ENCODE measurements around the gene PLA2G6. TPM values are rescaled to one million over a fixed set of nuclear protein-coding genes. Genes with fewer than 3 reads are reported as not detected.

PLA2G6 gene
- total and polyA plus RNA-seq, 2 experiments from 2014 or later = 5.5 to 6.5 TPM

- TF ChIP-seq EZH2phosphoT487 (IDR thresholded peaks at IDR 0.05; ENCODE audit: insufficient read depth, low read depth) (no peak), EZH2 (IDR thresholded peaks at IDR 0.05; ENCODE audit: insufficient read depth, poor library complexity, severe bottlenecking) (no peak)
- Histone ChIP-seq H2AFZ (no peak overlapping the region), H3K79me2 (ENCODE audit: insufficient read depth) (peaks cover 42% of the 10 kb centered on the region), H3K4me1 (ENCODE audit: insufficient read depth) (peaks cover 26% of the 10 kb centered on the region), H3K9me2 (ENCODE audit: insufficient read depth) (no peaks in the 10 kb centered on the region), H4K20me1 (ENCODE audit: insufficient read depth) (0 out of 2 replicates have a peak, but pooled peaks cover 3% of the 10 kb centered on the region), H3F3A (ENCODE audit: insufficient read depth) (peaks cover 24% of the 10 kb centered on the region), H3K36me3 (ENCODE audit: low read depth) (peaks cover 9% of the 10 kb centered on the region; the same call in 1 of the 2 replicates), H3K27ac (no peak overlapping the region), H3K27me3 (replicated peaks; ENCODE audit: insufficient read depth) (no peaks in the 10 kb centered on the region), H3K4me2 (ENCODE audit: unreplicated experiment) (no peak overlapping the region), H3K4me3 (no peak overlapping the region), H3K9ac (0 out of 2 replicates have a peak overlapping the region, but pooled peaks have one; percentile 9), H3K9me3 (ENCODE audit: low read depth) (no peaks in the 10 kb centered on the region)
- in situ Hi-C loops (cut with MboI) = no loop called here
- WGBS, 2 experiments (ENCODE audit: low coverage in 1 of 2, low lambda C conversion rate in 2 of 2, missing lambda C conversion rate in 2 of 2) = 25 to 27% methylated on average over 51 to 74 of the region's 81 CpGs
- peak; percentile 81 for DNase-seq
Observed at GRCh38 chr22:38214302-38215056, 32.8 kb upstream of the PLA2G6 start.

GRCh38 chr22:38213990-38214301, 32.3 kb upstream of the PLA2G6 start:
- peaks cover 20% of the 10 kb centered on the region for H3F3A ChIP-seq (ENCODE audit: insufficient read depth)
- in situ Hi-C loops (cut with MboI) = no loop called here
- H3K9ac ChIP-seq = 0 out of 2 replicates have a peak overlapping the region, but pooled peaks have one; percentile 9
- H3K4me2 ChIP-seq (ENCODE audit: unreplicated experiment) = no peak overlapping the region
- no peak overlapping the region for H3K27ac ChIP-seq
- H3K27me3 ChIP-seq (replicated peaks; ENCODE audit: insufficient read depth) = no peaks in the 10 kb centered on the region
- peaks cover 20% of the 10 kb centered on the region for H3K4me1 ChIP-seq (ENCODE audit: insufficient read depth)
- no peak overlapping the region for H2AFZ ChIP-seq
- no peak for DNase-seq
- no peaks in the 10 kb centered on the region for H3K9me2 ChIP-seq (ENCODE audit: insufficient read depth)
- WGBS, 2 experiments (ENCODE audit: low coverage in 1 of 2, low lambda C conversion rate in 2 of 2, missing lambda C conversion rate in 2 of 2) = 34 to 55% methylated on average over 8 of the region's 8 CpGs
- no peaks in the 10 kb centered on the region for H3K9me3 ChIP-seq (ENCODE audit: low read depth)
- TF ChIP-seq EZH2 (IDR thresholded peaks at IDR 0.05; ENCODE audit: insufficient read depth, poor library complexity, severe bottlenecking) (no peak), EZH2phosphoT487 (IDR thresholded peaks at IDR 0.05; ENCODE audit: insufficient read depth, low read depth) (no peak)
- no peak overlapping the region for H3K4me3 ChIP-seq
- H4K20me1 ChIP-seq (ENCODE audit: insufficient read depth) = 0 out of 2 replicates have a peak, but pooled peaks cover 3% of the 10 kb centered on the region
- H3K36me3 ChIP-seq (ENCODE audit: low read depth) = peaks cover 9% of the 10 kb centered on the region; the same call in 1 of the 2 replicates
- peaks cover 47% of the 10 kb centered on the region for H3K79me2 ChIP-seq (ENCODE audit: insufficient read depth)

- no peaks in the 10 kb centered on the region for H3K9me2 ChIP-seq (ENCODE audit: insufficient read depth)
- no peak overlapping the region for H3K4me2 ChIP-seq (ENCODE audit: unreplicated experiment)
- H3K79me2 ChIP-seq (ENCODE audit: insufficient read depth) = peaks cover 52% of the 10 kb centered on the region
- 0 out of 2 replicates have a peak, but pooled peaks cover 5% of the 10 kb centered on the region for H4K20me1 ChIP-seq (ENCODE audit: insufficient read depth)
- no peak overlapping the region for H2AFZ ChIP-seq
- no peak overlapping the region for H3K4me3 ChIP-seq
- 94 to 96% methylated on average over 6 of the region's 6 CpGs for WGBS, 2 experiments (ENCODE audit: low coverage in 1 of 2, low lambda C conversion rate in 2 of 2, missing lambda C conversion rate in 2 of 2)
- no peaks in the 10 kb centered on the region for H3K9me3 ChIP-seq (ENCODE audit: low read depth)
- no peak overlapping the region for H3K27ac ChIP-seq
- DNase-seq = no peak
- peaks cover 9% of the 10 kb centered on the region; the same call in 1 of the 2 replicates for H3K36me3 ChIP-seq (ENCODE audit: low read depth)
- TF ChIP-seq EZH2 (IDR thresholded peaks at IDR 0.05; ENCODE audit: insufficient read depth, poor library complexity, severe bottlenecking) (no peak), EZH2phosphoT487 (IDR thresholded peaks at IDR 0.05; ENCODE audit: insufficient read depth, low read depth) (no peak)
- peaks cover 20% of the 10 kb centered on the region for H3F3A ChIP-seq (ENCODE audit: insufficient read depth)
- in situ Hi-C loops (cut with MboI) = no loop called here
- H3K27me3 ChIP-seq (replicated peaks; ENCODE audit: insufficient read depth) = no peaks in the 10 kb centered on the region
- H3K9ac ChIP-seq = no peak overlapping the region
- peaks cover 17% of the 10 kb centered on the region for H3K4me1 ChIP-seq (ENCODE audit: insufficient read depth)
Observed at GRCh38 chr22:38213319-38213989, 31.8 kb upstream of the PLA2G6 start.

DNA sequence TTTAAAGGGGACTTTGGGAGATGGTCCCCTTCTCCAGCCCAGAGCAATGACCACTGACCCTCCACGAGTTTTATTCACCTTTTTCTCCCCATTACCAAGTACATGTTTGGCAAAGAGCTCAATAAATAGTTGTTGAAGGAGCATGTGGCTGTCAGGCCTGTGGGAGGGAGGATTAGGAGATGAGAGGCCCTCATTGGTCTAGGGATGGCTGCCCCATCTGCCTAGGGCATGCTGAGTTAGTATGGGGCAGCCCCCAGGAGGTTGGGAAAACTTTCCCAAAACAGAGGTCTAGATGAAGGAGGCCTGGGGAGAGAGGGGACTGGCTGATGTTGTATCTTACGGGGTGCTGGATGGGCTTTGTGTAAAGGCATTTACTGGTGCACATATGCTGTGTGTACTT, 30.8 kb upstream of the PLA2G6 start:
- Histone ChIP-seq H3K36me3 (ENCODE audit: low read depth) (peaks cover 9% of the 10 kb centered on the region; the same call in 1 of the 2 replicates), H3K9ac (no peak overlapping the region), H2AFZ (no peak overlapping the region), H4K20me1 (ENCODE audit: insufficient read depth) (peaks cover 7% of the 10 kb centered on the region; the same call in 1 of the 2 replicates), H3K27me3 (replicated peaks; ENCODE audit: insufficient read depth) (no peaks in the 10 kb centered on the region), H3K4me1 (ENCODE audit: insufficient read depth) (peaks cover 7% of the 10 kb centered on the region), H3K9me2 (ENCODE audit: insufficient read depth) (no peaks in the 10 kb centered on the region), H3K4me3 (no peak overlapping the region), H3K27ac (no peak overlapping the region), H3F3A (ENCODE audit: insufficient read depth) (peaks cover 11% of the 10 kb centered on the region), H3K9me3 (ENCODE audit: low read depth) (no peaks in the 10 kb centered on the region), H3K79me2 (ENCODE audit: insufficient read depth) (peaks cover 62% of the 10 kb centered on the region), H3K4me2 (ENCODE audit: unreplicated experiment) (no peak overlapping the region)
- DNase-seq = no peak
- TF ChIP-seq EZH2 (IDR thresholded peaks at IDR 0.05; ENCODE audit: insufficient read depth, poor library complexity, severe bottlenecking) = no peak
- no peak for TF ChIP-seq EZH2phosphoT487 (IDR thresholded peaks at IDR 0.05; ENCODE audit: insufficient read depth, low read depth)
- in situ Hi-C loops (cut with MboI) = no loop called here
- 50 to 52% methylated on average over 2 of the region's 2 CpGs for WGBS, 2 experiments (ENCODE audit: low coverage in 1 of 2, low lambda C conversion rate in 2 of 2, missing lambda C conversion rate in 2 of 2)

Data from GM23248 (cell line).